HG02610 (cell line): Measurements from ENCODE around the gene TAL2.

Source experiments
- ATAC-seq: cut with Tn5 transposase; IDR thresholded peaks from one replicate; pipeline ENCODE4 v1.9.1; 2021; ENCODE audit warnings: mild to moderate bottlenecking, moderate library complexity; ENCODE audit not compliant: unreplicated experiment

Gene TAL2

GRCh38 chr9:105662184-105663104 is at the start of gene TAL2:
TAL2 (plus strand) TSS chr9:105662457; CDS start chr9:105662497, 40 bp downstream.
- ATAC-seq: peak; percentile 71

- no peak for ATAC-seq
Measured at GRCh38 chr9:105621001-105621400, 41.3 kb upstream of the TAL2 start.

- ATAC-seq: no peak
Measured at GRCh38 chr9:105625088-105625487, 37.2 kb upstream of the TAL2 start.

GRCh38 chr9:105632807-105633206 is 29.4 kb upstream of the TAL2 start:
- ATAC-seq: no peak

GRCh38 chr9:105633411-105633810 is 28.8 kb upstream of the TAL2 start:
- no peak for ATAC-seq

- ATAC-seq: no peak
Measured at GRCh38 chr9:105636331-105636730, 25.9 kb upstream of the TAL2 start.

- no peak for ATAC-seq
Measured at GRCh38 chr9:105637787-105638395, 24.4 kb upstream of the TAL2 start.

- ATAC-seq: no peak
Measured at GRCh38 chr9:105639936-105640335, 22.3 kb upstream of the TAL2 start.

GRCh38 chr9:105643795-105644194 is 18.5 kb upstream of the TAL2 start:
- ATAC-seq: no peak

GRCh38 chr9:105646879-105647594 is 15.2 kb upstream of the TAL2 start:
- ATAC-seq: no peak

- no peak for ATAC-seq
Measured at GRCh38 chr9:105647595-105648349, 14.5 kb upstream of the TAL2 start.

- no peak for ATAC-seq
Measured at GRCh38 chr9:105651806-105652205, 10.5 kb upstream of the TAL2 start.

GRCh38 chr9:105656131-105656921 is 5.9 kb upstream of the TAL2 start:
- peak; percentile 65 for ATAC-seq

GRCh38 chr9:105658351-105658750 is 3.9 kb upstream of the TAL2 start:
- ATAC-seq: no peak

- ATAC-seq: no peak
Measured at GRCh38 chr9:105661011-105661410, 1.2 kb upstream of the TAL2 start.

GRCh38 chr9:105663914-105664313 is 1.7 kb downstream of the TAL2 start:
- no peak for ATAC-seq

- no peak for ATAC-seq
Measured at GRCh38 chr9:105667867-105668266, 5.6 kb downstream of the TAL2 start.

GRCh38 chr9:105670315-105670714 is 8.1 kb downstream of the TAL2 start:
- ATAC-seq: peak; percentile 52

- ATAC-seq: no peak
Measured at GRCh38 chr9:105670775-105671174, 8.5 kb downstream of the TAL2 start.

GRCh38 chr9:105672711-105673234 is 10.5 kb downstream of the TAL2 start:
- no peak for ATAC-seq
